Epithelial cell of proximal tubule (primary cell): Measurements from ENCODE around the gene ADGRD2. TPM values are rescaled to one million over a fixed set of nuclear protein-coding genes. Genes with fewer than 3 reads are reported as not detected.

ENCODE experiments used
- DNase-seq: peaks from one replicate; pipeline ENCODE4 v3.0.0-alpha.2; 2011; ENCODE audit warnings: low read depth
- H3K4me3 ChIP-seq: 2 replicates; pipeline ENCODE4 v1.5.1; 2011; ENCODE audit warnings: low read depth, mild to moderate bottlenecking, low read length
- total RNA-seq: library from RNA; depleted of rRNA; stranded (reverse); fragments of >200 nt; gene quantifications from 2 replicates; pipeline ENCODE4 v1.2.3, GENCODE V29; 2015
- TF ChIP-seq, protein P1 (sequence below): conservative IDR thresholded peaks from 2 replicates; pipeline ENCODE4 v1.5.1; 2012; ENCODE audit warnings: low read depth, mild to moderate bottlenecking, low read length

ADGRD2 gene
- total RNA-seq, 1 donor from 2014 or later: not detected

DNA sequence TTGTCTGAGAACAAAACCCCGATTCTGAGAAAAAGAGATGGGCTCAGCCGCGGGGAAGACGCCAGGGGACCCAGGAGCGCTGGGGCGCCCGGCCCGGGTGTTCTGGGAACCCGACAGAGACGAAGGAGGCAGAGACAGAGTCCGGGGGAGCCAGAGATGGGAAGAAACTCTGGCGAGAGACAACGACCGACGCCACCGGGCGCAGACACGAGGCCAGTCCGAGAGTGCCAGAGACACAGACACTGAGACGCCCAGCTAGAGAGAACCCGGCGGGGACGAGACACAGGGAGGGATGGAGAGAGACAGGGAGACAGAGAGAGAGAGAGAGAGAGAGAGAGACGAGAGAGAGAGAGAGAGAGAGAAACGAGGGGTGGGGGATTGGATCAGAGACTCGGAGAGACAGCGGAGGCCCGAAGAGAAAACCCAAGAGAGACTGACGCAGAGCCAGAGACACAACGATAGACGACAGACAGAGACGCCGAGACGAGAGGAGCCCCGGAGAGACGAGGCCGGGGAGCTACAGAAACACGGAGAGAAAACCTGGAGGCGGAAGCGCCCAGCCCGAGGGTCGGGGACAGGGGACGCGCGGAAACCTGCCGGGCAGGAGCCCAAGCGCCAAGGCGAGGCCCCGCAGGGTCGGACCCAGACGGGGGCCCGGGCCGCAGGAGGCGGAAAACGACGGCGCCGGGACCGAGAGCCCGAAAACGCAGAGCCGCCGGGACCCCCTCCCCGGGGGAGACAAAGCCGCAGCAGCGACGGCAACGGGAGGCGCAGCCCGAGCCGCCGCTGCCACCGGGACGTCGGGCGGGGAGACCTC is 53.7 kb downstream of the ADGRD2 start:
- DNase-seq: no peak
- TF ChIP-seq, protein P1, sequence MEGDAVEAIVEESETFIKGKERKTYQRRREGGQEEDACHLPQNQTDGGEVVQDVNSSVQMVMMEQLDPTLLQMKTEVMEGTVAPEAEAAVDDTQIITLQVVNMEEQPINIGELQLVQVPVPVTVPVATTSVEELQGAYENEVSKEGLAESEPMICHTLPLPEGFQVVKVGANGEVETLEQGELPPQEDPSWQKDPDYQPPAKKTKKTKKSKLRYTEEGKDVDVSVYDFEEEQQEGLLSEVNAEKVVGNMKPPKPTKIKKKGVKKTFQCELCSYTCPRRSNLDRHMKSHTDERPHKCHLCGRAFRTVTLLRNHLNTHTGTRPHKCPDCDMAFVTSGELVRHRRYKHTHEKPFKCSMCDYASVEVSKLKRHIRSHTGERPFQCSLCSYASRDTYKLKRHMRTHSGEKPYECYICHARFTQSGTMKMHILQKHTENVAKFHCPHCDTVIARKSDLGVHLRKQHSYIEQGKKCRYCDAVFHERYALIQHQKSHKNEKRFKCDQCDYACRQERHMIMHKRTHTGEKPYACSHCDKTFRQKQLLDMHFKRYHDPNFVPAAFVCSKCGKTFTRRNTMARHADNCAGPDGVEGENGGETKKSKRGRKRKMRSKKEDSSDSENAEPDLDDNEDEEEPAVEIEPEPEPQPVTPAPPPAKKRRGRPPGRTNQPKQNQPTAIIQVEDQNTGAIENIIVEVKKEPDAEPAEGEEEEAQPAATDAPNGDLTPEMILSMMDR: no peak
- no peak overlapping the region for H3K4me3 ChIP-seq

DNA sequence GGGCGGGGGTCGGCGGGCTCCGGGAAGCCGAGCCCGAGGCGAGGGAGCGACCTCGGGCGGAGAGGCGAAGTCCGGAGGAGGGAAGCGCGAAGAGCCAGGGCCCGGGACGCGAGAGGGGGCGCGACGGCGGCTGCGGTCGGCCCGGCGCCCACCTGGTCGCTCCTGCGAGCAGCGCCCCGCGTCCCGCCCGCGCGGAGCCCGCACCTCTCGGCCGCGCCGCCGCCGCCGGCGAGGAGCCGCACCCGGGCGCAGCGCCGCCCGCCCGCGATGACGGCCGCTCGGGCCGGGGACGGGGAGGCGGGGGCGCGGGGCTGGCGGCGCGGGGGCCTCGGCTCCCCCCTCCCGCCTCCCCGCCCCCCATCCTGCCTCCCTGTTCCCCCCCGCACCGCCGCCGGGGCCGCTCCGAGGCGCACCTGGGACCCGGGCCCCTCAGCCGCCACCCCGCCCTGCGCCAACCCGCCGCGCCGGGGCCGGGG is 54.3 kb downstream of the ADGRD2 start:
- TF ChIP-seq, protein P1: no peak
- no peak for DNase-seq
- no peak overlapping the region for H3K4me3 ChIP-seq

DNA sequence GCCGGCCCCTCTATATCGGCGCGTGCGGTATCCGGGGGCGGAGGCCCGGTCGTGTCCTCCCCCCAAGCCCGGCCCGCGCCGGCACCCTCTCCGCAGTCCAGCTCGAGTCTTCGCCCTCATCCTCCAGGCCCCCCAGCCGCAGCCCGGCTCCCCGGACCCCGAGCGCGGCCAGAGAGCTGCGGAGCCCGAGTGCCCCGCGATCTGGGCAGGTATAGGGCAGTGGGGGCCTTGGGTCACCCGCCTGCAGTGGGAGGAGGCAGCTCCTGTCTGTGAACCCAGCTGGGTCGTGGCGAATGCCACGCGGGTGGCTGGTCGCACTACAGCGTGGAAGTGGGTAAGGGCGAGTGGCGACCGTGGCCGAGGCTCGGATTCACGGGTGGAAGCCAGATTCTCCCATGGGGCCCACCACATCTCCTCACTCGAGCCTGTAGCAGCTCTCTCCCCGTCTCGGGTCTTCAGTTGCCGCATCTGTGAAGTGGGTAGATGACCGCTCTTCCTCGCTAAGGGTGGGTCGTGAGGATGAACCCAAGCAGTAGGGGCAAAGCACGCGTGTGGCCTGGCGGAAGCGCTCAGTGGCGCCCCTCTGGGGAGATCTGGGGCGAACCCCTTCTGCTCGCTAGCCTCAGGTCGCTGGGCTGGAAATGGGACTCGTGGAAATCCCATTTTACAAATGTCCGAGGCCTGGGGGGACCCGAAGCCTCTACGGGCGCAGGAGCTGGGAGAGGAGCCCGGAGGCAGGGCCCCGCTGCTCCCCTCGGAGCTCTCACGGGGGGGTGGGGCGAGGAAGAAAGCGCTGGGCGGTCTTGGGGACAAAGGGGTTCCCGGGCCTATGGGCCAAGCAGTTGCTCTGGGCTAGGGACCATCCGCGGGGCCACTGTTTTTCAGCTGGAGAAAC is 55.0 kb downstream of the ADGRD2 start:
- TF ChIP-seq, protein P1: no peak
- DNase-seq: no peak
- no peak overlapping the region for H3K4me3 ChIP-seq

DNA sequence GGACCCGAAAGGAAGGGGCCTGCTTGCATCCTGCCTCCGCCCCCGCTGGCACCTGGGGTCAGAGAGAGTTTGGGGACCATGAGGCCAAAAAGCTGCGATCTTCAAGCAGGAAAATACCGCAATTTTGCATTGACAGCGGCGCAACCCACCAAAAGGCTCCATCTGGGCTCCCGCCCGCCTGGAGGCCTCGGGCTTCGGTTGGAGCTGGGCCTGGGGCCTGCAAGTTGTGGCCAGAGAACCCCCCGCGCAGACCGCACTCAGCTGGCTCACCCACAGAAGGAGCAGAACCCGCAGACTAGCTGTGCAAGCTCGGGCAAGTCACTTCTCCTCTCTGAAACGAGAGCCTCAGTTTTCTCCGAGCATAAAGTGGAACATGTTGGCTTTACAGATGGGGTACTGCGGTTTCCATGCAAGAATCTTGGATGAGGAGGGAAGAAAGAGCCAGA is 55.7 kb downstream of the ADGRD2 start:
- no peak overlapping the region for H3K4me3 ChIP-seq
- TF ChIP-seq, protein P1: no peak
- DNase-seq: no peak

DNA sequence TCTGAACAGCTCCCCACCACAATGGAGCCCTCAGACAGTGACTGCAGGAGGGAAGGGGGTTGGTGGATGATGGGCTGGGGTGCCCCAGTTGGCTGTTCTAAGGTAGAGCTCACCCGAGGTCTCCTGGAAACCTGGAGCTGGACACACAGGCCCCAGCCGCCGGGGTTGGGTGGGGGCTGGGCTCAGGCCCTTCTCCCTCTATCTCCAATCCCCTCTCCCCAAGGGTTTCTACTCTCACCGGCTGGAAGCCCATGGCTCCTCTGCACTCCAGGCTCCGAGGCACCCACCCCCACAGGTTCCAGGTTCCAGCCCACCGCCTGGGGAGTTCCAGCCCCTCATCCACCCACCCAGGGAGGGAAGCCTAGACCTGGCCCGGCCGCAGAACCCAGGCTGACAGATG is 56.2 kb downstream of the ADGRD2 start:
- no peak overlapping the region for H3K4me3 ChIP-seq
- TF ChIP-seq, protein P1: no peak
- no peak for DNase-seq

DNA sequence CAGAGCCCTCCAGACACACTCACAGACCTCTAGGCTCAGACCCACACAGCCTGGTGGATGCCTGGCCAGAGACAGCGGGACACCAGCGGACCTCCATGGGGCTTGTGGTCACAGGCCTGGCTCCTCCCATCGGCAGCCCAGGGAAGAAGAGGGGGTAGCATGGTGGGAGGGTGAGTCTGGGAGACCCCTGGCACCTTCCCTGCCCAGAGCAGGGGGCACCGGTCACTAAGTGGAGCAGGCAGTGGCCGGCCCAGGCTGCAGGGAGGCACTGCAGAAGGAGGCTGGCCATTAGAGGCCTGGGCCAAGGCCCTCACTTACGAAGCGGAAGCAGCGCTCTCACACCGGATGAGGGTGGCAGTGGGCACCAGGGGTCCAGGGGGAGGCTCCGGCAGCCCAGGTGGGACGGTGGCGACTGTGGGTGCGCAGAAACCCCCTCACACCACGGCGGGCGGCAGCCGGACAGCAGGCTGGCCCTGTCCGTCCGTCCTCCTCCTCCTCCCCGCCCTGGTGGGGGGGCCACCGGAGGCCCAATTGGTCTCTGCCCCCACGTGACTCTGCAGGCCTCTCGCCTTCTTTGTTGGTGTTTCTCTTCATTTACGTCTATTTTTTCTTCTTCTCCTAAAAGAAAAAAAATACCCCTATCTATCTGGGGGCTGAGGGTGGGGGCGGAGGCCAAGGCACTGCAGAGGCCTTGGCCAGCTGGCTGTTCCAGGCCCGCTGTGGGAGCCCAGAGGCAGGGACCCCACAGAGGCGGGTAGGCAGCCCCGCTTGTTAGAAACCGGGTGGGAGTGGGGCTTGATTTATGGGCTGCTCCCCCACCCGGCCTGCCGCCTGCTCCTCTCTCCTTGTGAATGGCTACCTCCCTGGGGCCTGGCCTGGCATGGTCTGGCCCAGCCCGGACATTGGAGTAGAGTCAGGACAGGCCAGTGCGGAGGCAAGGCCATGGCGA is 57.0 kb downstream of the ADGRD2 start, which contains the start of gene NR5A1:
Gene NR5A1, minus strand, starts transcription at position 469 of the 949 bp plus-strand sequence. CDS start 4,004 bp downstream, outside the sequence.
- H3K4me3 ChIP-seq: no peak within 1 kb of the TSS
- TF ChIP-seq, protein P1: no peak

More for the DNA sequence above, 57.0 kb downstream of the ADGRD2 start, which contains the start of gene NR5A1:
- no peak for DNase-seq
